ENCODE data around the gene C19orf47. TPM values are rescaled to one million over a fixed set of nuclear protein-coding genes. Genes with fewer than 3 reads are reported as not detected.

Gene C19orf47
- total RNA-seq, 1 experiment from 2014 or later: 18.0 TPM

DNA sequence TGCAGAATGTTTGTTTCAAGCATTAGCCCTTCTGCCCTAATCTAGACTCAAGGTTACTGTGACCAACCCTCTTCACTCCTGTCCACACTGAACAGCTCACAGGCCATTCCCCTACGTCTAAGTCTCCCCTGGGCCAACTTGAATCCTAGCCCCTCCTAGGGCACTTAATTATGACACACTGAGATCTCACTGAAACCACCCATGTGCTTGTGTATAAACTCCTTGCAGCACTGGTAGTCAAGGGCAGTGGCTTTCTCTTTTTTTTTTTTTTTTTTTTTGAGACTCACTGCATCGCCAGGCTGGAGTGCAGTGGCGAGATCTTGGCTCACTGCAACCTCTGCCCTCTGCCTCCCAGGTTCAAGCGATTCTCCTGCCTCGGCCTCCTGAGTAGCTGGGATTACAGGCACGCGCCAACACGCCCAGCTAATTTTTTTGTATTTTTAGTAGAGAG lies 61.2 kb downstream of the C19orf47 start:
- H4K20me1 ChIP-seq (ENCODE audit: insufficient read depth): no peaks in the 10 kb centered on the region
- no peak for ATAC-seq
- H3K9me3 ChIP-seq (ENCODE audit: control insufficient read depth in 1 of 2, insufficient read depth in 1 of 2, low read depth in 1 of 2, low read length in 2 of 2): no peaks in the 10 kb centered on the region
- ChIA-PET POLR2A (no interaction called here), RAD21 (ENCODE audit: low non-redundant PET in 1 of 2, low total read pairs in 2 of 2, uncharacterized antibody in 2 of 2, unreplicated experiment in 2 of 2) (no interaction called here), CTCF (no interaction called here)
- DNase-seq (ENCODE audit: low read depth, low spot score): no peak
- H3K36me3 ChIP-seq (ENCODE audit: control insufficient read depth in 1 of 2, insufficient read depth in 2 of 2, low read length in 2 of 2): peaks cover 0 to 4% of the 10 kb centered on the region in 2 experiments; a peak in 1 of 4 replicates
- H3K27me3 ChIP-seq (ENCODE audit: insufficient read depth, low read length): no peaks in the 10 kb centered on the region
- no peak overlapping the region for H3K4me2 ChIP-seq (ENCODE audit: low read length)
- TF ChIP-seq JUND (IDR thresholded peaks at IDR 0.05) (no peak), POLR2A (IDR thresholded peaks at IDR 0.05; ENCODE audit: borderline replicate concordance, extremely low read depth, insufficient read depth, insufficient read length) (no peak)
- H3K27ac ChIP-seq (ENCODE audit: low read depth, low read length): peak overlapping the region; percentile 27; the same call in 1 of the 2 replicates
- no peaks in the 10 kb centered on the region for H3K9me2 ChIP-seq (ENCODE audit: insufficient read depth)
- H2AFZ ChIP-seq (ENCODE audit: low read depth, low read length, poor library complexity, severe bottlenecking): no peak overlapping the region
- BruUV-seq (replicated peaks): no TSS peak
- peaks cover 11 to 18% of the 10 kb centered on the region in 2 experiments for H3K4me1 ChIP-seq (ENCODE audit: control insufficient read depth in 1 of 2, insufficient read depth in 2 of 2, low read length in 2 of 2)
- H3K4me3 ChIP-seq (replicated peaks in 1 of 2; ENCODE audit: low read depth in 1 of 2, low read length in 2 of 2): no peak overlapping the region
- intact Hi-C loops (cut with micrococcal nuclease): no loop called here
- peaks cover 30% of the 10 kb centered on the region for H3K79me2 ChIP-seq (ENCODE audit: insufficient read depth, low read length)
- 0 out of 2 replicates have a peak overlapping the region, but pooled peaks have one; percentile 17 for H3K9ac ChIP-seq (ENCODE audit: low read length)

DNA sequence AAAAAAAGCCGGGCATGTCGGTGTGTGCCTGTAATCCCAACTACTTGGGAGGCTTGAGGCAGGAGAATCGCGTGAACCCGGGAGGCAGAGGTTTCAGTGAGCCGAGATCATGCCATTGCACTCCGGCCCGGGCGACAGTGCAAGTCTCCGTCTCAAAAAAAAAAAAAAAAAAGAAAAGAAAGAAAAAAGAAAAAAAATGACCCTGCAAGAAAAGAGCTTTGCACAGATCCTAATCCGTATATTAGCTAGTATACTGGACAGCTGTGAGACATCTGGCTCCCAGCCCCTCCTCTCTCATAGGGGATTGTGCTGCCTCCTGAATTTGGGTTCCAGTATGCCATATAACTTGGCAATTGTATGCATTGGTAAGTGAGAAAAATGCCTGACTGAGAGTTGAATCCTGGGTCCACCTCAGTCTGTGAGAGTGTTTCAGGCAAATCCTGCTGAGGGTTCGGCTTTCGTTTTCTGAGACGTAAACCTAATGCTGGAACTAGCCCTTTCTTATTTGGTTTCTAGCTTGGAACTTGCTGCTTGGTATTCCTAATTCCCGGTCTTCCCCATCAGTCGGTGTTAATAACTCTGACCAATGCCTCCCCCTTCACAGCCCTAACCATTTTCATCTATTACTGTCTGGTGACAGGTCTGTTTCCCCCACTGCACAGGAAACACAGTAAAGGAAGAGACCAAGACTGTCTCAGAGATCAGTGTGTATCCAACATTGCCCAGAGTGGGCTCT lies 61.8 kb downstream of the C19orf47 start:
- RAD21 ChIA-PET (ENCODE audit: low non-redundant PET in 1 of 2, low total read pairs in 2 of 2, uncharacterized antibody in 2 of 2, unreplicated experiment in 2 of 2): no interaction called here
- DNase-seq (ENCODE audit: low read depth, low spot score) (no peak), ATAC-seq (no peak)
- peak overlapping the region in 1 of 2 experiments; percentile 97; a peak in 2 of 4 replicates for H3K4me3 ChIP-seq (replicated peaks in 1 of 2; ENCODE audit: low read depth in 1 of 2, low read length in 2 of 2)
- CTCF ChIA-PET: no interaction called here
- peak overlapping the region; percentile 88 for H3K4me2 ChIP-seq (ENCODE audit: low read length)
- BruUV-seq (replicated peaks): no TSS peak
- intact Hi-C loops (cut with micrococcal nuclease): no loop called here
- H3K9me3 ChIP-seq (ENCODE audit: control insufficient read depth in 1 of 2, insufficient read depth in 1 of 2, low read depth in 1 of 2, low read length in 2 of 2): no peaks in the 10 kb centered on the region
- H3K27ac ChIP-seq (ENCODE audit: low read depth, low read length): peak overlapping the region; percentile 60
- no peak overlapping the region for H2AFZ ChIP-seq (ENCODE audit: low read depth, low read length, poor library complexity, severe bottlenecking)
- peaks cover 36% of the 10 kb centered on the region for H3K79me2 ChIP-seq (ENCODE audit: insufficient read depth, low read length)
- no peaks in the 10 kb centered on the region for H3K27me3 ChIP-seq (ENCODE audit: insufficient read depth, low read length)
- H3K4me1 ChIP-seq (ENCODE audit: control insufficient read depth in 1 of 2, insufficient read depth in 2 of 2, low read length in 2 of 2): peaks cover 11 to 18% of the 10 kb centered on the region in 2 experiments
- no peaks in the 10 kb centered on the region for H3K9me2 ChIP-seq (ENCODE audit: insufficient read depth)
- no peaks in the 10 kb centered on the region for H4K20me1 ChIP-seq (ENCODE audit: insufficient read depth)
- H3K36me3 ChIP-seq (ENCODE audit: control insufficient read depth in 1 of 2, insufficient read depth in 2 of 2, low read length in 2 of 2): peaks cover 0 to 4% of the 10 kb centered on the region in 2 experiments; a peak in 1 of 4 replicates
- peak overlapping the region; percentile 73; the same call in 1 of the 2 replicates for H3K9ac ChIP-seq (ENCODE audit: low read length)
- TF ChIP-seq EZH2 (IDR thresholded peaks at IDR 0.05) (no peak), ELF1 (IDR thresholded peaks at IDR 0.05; ENCODE audit: borderline replicate concordance, low read depth) (no peak)
- TF ChIP-seq, protein P1, sequence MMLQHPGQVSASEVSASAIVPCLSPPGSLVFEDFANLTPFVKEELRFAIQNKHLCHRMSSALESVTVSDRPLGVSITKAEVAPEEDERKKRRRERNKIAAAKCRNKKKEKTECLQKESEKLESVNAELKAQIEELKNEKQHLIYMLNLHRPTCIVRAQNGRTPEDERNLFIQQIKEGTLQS (IDR thresholded peaks at IDR 0.05): no peak
- POLR2A ChIA-PET: no interaction called here
